Esophagus muscularis mucosa (tissue), 3 donors: ENCODE results near the gene ZNF474.

Source experiments
- CTCF ChIP-seq, 3 experiments: fragments of 200-600 bp in 2 of 3; fragments of 450-650 bp in 1 of 3; sonication (generic) in 2 of 3; IDR thresholded peaks; one replicate each; pipeline ENCODE4 v1.5.1; 2017 to 2019; ENCODE audit warnings: antibody characterized with exemption in 3 of 3, mild to moderate bottlenecking in 2 of 3, moderate library complexity in 1 of 3
- POLR2A ChIP-seq: fragments of 450-650 bp; IDR thresholded peaks from one replicate; pipeline ENCODE4 v1.6.1; 2017; ENCODE audit warnings: antibody characterized with exemption, moderate library complexity, mild to moderate bottlenecking, low read depth

GRCh38 chr5:122121479-122122465 lies 7.6 kb upstream of the ZNF474 start:
- TF ChIP-seq CTCF (IDR thresholded peaks at IDR 0.05) (no peak), POLR2A (no peak)
